ENCODE results near the gene GAGE10.

DNA sequence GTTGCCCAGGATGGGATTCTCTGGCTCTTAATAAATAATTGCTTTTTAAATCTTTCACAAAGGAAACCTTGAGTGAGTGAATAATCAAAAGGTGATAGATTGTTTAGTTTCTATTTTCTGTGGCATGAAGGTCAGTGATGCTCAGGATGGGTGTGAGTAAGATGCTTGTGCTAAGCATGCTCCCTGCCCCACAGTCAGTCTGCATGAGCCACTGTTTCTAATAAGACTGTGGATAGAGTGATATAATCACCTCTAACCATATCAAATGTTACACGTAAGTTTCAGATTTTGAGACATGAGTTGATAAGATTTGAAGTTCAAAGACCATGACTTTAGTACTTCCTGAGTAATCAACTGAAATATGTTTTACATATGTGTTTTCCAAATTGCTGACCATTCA lies 2.7 kb upstream of the GAGE10 start:
- TF ChIP-seq, protein P1, sequence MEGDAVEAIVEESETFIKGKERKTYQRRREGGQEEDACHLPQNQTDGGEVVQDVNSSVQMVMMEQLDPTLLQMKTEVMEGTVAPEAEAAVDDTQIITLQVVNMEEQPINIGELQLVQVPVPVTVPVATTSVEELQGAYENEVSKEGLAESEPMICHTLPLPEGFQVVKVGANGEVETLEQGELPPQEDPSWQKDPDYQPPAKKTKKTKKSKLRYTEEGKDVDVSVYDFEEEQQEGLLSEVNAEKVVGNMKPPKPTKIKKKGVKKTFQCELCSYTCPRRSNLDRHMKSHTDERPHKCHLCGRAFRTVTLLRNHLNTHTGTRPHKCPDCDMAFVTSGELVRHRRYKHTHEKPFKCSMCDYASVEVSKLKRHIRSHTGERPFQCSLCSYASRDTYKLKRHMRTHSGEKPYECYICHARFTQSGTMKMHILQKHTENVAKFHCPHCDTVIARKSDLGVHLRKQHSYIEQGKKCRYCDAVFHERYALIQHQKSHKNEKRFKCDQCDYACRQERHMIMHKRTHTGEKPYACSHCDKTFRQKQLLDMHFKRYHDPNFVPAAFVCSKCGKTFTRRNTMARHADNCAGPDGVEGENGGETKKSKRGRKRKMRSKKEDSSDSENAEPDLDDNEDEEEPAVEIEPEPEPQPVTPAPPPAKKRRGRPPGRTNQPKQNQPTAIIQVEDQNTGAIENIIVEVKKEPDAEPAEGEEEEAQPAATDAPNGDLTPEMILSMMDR (IDR thresholded peaks at IDR 0.05), result no peak
- TF ChIP-seq EZH2 (IDR thresholded peaks at IDR 0.05; ENCODE audit: borderline replicate concordance, insufficient read depth, low read depth, low read length, poor library complexity, severe bottlenecking), result no peak

All from B cell (primary cell).